ENCODE measurements around the gene BBLN.
"Not testable (repeated sequence)": the region's sequence is repeated elsewhere in the genome, so short reads cannot be mapped to it uniquely, and the experiment has no call there.

Gene BBLN, protein sequence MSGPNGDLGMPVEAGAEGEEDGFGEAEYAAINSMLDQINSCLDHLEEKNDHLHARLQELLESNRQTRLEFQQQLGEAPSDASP

DNA sequence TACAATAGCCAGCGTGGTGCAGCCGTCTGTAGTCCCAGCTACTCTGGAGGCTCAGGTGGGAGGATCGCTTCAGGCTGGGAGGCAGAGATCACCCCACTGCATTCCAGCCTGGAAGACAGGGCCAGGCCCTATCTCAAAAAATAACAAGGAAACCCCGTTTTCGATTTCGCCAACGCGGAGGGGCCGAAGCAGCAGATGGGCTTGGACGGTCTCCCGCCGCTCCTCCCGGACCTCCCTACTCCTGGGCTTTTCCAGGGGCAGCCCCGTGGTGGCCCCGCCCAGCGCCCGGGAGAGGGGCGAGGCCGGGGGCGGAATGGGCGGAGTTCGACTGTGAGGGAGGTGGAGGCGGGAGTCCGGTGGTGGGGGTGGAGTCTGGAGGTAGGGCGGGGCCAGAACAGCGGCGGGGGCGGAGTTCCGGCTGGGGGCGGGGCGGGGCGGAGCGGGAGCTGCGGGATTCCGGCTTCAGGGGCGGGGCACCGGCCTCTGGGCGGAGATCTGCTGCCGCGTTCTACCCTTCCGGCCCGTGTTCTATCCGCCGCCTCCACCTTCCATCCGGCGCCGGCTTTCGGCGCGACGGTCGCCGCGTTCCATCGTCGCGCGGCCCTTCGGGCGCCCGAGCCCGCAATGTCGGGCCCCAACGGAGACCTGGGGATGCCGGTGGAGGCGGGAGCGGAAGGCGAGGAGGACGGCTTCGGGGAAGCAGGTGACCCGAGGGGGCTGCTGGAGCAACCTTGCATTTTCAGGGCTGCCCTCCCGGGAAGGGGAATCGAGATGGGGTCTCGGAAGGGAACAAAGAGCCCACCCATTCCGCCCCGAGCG lies at the start of gene BBLN:
BBLN (plus strand) TSS at position 482 of the 819 bp plus-strand sequence; CDS start at position 625, 143 bp downstream.
- peak; percentile 95 for DNase-seq

DNA sequence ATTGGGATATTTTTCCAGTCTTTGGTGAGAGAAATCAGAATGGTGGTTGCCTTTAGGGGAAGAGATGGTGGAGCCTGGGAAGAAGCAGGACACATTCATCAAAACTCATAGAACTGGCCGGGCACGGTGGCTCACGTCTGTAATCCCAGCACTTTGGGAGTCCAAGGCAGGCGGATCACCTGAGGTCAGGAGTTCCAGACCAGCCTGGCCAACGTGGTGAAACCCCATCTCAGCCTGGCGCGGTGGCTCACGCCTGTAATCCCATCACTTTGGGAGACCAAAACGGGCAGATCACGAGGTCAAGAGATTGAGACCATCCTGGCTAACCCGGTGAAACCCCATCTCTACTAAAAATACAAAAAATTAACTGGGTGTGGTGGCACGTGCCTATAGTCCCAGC lies 48.3 kb upstream of the BBLN start:
- not testable (repeated sequence) for DNase-seq

DNA sequence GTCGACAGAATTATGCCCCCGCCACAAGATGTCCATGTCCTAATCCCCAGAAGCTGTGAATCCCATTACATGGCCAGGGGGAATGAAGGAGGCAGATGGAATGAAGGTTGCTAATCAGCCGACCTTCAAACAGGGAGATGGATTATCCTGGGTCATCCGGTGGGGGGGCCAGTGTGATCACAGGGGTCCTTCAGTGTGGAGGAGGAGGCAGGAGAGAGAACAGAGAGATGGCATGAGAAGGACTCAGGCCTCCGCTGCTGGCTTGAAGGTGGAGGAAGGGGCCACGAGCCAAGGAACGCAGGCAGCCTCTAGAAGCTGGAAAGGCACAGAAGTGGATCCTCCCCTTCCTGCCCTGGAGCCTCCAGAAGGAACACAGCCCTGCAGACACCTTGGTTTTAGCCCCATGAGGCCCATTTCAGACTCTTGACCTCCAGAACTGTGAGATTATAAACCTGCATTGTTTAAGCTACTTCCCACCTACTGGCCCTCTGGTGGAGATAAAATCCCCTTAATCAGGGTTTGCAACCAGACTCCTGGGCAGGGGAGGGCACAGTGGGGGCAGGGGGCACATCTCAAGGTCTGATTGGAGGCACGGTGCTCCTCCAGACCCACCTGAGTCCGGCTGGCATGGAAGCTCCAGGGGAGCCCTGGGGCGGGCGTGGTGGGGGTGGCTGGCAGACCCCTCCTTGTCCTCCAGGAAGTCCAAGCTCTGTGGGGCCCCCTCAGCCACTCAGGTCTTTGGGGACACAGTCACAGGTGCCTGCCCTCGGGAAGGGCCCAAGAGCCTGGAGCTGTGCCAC lies 46.3 kb upstream of the BBLN start:
- no peak for DNase-seq

DNA sequence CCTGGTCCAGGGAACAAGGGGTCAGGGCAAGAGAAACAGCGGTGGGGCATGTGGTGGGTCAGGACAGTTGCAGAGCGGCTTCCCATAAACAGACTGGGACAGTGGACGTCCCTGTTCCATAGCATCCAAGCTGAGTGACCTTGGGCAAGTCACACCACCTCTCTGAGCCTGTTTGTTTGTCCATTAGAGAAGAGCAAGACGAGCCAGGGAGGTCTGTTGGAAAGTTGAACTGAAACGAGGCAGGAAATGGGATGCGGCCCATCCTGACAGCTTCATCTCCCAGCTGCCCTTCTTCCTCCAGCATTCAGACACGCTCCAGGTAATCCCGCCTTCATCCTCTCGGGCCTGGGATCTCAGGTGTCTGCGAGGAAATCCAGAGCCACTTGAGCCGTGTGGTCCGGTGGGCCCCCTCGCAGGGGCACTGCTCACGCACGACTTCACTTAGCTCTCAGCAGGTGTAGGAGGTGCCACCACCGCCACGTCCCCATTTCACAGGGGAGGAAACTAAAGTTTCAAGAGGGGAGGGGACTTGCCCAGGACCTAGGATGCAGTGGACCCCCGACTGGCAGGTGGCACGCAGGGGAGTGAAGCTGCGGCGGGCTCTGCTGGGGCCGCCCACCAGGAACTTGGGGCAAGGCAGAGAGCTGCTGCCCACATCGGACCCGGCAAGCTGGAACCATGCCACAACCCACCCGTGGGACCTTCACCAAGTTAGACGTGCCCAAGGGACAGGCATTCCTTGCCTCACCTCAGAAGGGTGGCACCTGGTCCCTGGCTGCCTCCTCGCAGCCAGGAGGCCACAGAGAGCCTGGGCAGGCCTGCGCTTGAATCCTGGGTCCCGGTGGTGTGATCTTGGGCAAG lies 45.5 kb upstream of the BBLN start:
- DNase-seq = no peak

DNA sequence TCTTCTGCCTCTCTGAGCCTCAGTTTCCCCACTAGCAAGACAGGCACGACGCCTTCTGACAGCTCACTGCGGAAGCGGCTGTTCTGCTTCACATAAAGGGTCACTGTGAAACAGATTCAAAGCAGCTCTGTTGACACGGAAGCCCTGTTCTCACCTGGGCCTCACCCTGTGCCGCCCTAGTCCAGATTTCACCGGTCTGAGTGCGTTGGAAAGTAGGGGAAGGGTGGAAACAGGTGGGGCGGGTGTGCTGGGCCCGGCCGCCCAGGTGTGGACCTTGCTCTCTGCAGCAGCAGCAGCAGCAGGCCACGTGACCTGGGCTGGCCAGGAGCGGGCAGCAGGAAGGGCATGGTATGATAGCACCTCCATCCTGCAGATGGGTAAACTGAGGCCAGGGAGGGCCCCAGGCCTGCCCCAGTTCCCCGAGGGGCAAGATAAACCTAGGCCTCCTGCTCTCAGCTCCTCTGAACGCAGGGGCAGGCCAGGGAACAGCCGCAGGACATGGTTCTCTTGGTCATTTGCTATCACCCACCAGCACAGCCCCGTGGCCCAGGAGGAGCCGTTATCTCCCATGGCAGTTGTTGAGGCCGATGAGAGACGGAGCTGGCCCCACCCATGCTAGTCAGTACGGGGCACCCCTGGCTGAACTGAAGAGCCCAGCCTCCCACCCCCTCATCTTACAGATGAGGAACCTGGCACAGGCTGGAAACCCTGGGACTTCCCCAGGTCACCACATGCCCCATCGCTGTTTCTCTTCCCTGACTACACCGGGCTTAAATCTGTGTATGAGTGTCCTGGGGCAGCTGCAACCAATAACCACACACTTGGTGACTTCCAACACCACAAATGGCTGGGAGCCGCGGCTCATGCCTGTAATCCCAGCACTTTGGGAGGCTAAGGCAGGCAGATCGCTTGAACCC lies 44.6 kb upstream of the BBLN start:
- DNase-seq = peak; percentile 99

DNA sequence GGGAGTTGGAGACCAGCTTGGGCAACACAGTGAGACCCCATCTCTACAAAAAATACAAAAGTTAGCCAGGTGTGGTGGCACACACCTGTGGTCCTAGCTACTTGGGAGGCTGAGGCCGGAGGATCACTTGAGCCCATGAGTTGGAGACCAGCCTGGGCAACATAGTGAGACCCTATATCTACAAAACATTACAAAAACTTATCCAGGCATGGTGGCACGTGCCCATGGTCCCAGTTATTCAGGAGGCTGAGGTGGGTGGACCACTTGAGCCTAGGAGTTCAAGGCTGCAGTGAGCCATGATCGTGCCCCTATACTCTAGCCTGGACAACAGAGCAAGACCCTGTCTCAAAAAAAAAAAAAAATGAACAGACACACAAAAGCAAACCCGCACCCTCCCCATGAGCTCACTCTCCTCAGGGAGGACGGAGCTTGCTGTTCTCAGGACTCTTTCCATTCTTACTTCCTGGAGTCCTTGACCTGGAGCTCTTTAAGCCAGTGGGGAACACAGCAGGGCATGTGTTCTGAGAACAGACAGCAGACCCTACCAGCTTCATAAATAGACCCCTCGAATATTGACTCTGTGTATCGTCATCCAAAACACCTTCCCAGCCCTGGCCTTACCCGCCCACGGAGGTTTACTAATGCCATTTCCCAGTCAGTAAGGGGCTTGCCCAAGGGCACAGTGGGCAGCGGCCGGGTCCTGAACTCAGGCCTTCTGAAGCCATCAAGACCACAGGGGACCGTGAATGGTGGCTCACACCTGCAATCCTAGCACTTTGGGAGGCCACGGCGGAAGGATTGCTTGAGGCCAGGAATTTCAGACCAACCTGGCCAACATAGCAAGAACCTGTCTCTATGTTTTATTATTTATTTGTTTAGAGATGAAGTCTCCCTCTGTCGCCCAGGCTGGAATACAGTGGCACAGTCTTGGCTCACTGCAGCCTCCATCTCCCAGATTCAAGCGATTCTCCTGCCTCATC lies 43.7 kb upstream of the BBLN start:
- DNase-seq = no peak

DNA sequence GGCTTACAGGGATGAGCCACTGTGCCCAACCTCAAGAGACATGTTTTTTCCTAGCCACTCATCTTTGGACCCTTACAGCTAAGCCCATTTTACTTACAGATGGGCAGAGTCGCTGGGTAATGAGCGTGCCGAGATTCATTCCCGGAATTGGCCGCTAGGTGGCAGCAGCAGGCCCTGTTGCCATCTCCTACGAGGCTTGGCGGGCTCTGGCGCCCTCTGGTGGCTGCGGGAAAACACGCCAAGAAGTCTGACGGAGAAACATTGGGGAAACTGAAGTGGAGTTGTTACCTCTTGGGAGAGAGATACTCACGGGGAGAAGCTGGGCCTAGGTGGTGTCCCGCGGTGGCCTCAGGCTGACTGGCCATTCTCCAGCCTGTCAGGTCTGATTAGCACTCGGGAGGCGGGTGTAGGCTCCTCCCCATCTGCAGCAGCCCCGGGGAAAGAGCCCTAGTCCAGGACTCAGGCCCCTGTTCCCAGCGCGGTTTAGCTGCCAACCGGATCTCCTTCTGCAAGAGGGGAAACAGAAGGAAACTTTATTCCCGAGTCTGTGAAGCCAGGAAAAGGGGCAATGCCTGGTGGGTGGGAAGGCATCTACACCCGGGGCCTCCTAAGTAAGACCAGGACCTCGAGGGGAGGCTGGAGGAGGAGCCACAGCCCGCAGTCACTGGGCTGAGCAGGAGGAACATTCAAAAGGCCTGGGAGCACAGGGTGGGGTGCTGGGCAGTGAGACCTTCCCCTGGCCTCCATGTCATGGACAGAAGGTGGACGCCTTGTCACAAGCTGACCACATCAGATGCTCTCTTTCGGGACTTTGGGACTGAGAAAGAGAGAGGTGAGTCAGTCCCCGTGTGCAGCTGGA lies 42.2 kb upstream of the BBLN start:
- peak; percentile 92 for DNase-seq

DNA sequence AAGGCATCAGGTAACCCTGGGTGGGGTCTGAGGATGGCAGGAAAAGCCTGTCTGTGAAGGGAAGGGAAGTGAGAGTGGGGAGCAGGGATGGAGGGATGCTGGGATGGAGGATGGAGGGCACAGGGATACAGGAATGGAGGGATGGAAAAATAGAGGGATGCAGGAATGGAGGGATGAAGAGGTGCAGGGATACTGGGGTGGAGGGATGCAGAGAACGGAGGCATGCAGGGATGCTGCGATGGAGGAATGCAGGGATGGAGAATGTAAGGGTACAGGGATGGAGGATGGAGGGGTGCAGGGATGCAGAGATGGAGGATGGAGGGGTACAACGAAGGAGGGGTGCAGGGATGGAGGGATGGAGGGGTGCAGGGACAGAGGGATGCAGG lies 41.6 kb upstream of the BBLN start:
- DNase-seq = no peak

DNA sequence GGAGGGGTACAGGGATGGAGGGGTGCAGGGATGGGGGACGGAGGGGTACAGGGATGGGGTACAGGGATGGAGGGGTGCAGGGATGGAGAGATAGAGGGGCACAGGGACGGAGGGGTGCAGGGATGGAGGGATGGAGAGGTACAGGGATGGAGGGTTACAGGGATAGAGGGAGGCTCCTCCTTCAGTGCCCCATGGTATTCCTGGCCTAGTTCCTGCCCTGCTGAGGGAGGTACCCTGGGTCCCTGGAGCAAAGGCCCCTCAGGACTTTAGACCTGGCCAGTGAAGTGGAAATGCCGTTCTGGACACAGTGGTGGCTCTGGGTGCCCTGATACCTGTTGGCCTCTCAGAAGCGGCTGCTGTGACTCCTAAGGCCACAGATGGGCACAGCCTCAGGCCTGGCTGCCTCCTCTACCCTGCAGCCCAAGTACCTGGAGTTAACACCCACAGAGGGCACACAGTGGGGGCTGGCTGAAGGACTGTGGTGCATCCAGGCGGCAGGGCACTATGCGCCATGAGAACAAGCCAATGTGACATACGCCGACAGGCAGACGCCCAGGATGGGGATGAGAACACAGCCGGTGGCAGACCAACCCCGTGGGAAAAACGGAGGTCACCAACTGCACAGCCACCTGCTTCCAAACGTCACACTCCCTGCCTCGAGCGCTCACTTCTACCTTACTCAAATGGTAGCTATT lies 40.9 kb upstream of the BBLN start:
- DNase-seq = no peak

DNA sequence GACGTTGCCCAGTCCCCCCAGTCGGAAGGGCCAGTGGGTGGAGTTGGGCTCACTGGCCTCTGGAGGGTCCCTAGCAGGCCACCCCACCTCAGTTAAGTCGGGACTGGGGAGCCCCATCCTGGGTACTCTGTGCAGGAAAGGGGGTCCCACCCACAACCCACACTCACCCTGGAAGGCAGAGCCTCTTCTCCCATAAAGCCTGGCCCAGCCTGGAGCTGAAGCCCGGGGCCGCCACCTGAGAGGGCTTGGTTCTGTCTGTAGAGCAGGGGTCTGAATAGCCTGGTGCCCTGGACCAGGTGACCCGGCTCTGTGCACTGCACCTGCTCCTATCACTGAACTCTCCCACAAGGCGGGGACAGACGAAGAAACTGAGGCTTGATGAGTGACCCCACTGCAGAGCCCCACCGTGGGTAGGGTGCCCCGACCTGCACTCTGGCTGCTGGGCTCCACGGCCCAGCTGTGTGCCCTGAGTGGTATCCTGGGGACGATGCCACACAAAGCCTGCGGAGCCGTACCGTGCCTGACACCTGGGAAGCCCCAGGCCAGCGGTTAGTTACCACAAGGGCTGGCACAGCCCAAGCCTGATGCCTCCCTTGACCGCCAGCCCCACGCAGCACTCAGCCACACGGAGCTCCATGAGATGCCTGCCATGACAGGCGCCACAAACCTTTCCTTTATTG lies 39.9 kb upstream of the BBLN start:
- no peak for DNase-seq

DNA sequence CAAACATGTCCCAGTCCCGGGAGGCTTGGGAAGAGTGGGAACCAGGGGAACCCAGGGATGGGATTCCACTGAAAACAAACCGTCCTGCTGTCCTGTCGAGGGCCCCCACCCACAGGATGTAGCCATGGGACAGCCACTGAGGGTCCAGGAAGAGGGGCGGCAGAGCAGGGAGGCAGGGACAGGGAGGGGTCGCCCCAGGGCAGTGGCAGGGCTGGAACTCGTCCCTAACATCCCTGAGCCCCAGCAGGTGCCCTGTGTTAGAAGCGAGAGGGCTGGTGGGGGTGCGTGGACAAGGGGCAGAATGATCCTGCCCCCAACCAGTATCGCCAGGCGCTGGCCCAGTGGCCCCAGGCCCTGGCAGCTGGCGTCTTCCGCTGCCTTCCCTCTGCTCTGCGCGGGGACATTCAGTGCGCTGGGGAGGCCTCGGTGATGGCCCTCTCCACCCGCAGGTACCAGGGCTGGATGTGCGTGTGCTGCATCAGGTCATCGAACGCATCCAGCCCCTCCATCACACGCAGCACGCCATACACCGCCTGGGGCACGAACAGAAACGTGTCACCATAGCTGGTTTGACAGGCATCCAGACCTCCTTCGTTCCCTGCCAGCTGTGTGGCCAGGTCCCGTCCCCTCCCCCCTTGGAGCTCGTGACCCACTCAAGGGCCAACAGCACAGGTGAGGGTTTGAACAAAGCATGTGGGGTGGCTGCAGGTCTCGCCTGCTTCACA lies 39.2 kb upstream of the BBLN start:
- DNase-seq = no peak

DNA sequence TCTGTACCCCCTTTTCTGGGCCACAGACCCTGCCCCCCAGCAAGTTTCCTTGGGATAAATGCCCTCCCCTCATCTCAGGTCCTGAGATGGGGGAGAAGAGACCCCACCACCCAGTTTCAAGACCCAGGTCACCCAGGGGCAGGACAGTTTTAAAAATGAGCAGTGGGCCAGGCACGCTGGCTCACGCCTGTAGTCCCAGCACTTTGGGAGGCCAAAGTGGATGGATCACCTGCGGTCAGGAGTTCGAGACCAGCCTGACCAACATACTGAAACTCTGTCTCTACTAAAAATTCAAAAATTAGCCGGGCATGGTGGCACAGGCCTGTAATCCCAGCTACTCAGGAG lies 38.6 kb upstream of the BBLN start:
- no peak for DNase-seq

DNA sequence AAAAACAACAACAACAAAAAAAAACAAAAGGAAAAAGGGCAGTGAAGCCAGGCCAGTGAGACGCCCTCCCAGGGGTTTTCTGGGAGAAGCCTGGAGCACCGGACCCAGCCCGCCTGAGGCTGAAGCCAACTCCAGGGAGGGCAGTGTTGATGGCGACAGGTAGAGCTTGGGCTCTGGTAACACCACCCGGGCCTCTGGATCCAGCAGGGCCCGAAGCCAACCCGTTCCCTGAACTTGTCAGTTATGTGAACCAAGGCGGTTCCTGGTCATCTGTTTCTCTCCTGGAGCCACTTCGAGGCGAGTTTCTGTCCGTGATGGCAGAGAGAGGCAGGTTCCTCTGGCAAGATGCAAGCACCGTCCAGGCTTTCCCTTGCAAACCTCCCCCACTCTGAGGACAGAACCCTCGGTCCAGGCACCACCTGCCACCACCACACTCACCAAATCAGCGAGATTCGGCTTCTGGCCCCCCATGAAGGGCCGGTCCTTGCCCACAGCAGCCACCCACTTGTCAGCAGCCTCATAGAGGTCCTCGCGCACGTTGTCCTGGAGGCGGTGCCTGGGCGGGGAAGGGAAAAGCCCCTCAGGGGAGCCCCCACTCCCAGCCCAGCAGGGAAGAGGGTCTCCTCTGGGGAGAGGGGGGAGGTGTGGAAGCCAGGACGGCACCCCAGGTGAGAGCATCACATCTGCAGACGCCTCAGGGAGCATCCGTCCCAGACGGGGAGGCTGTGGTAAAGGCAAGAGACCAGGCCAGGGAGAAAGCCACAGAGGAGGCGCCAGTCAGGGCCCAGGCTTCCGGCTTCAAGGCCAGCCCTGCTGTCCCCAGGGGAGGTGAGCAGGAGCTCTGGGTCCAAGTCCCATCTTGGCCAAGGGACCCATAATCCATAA lies 37.9 kb upstream of the BBLN start:
- DNase-seq = no peak

DNA sequence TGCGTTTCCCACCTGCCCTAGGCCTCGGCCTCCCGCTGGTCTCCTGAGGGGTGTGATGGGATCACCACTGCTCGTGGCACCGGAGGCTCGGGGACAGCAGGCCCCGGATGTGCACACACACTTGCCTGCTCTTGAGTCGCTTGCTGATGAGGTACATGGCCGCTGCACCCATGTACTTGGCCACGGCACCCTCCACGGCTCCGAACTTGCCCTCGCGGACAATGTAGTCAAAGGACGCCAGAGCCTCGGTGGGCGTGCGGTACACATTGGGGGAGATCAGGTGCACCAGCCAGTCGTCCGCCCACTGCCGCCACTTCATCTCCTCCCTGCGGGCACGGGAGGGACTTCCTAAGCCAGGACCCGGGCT lies 37.3 kb upstream of the BBLN start:
- DNase-seq = no peak

DNA sequence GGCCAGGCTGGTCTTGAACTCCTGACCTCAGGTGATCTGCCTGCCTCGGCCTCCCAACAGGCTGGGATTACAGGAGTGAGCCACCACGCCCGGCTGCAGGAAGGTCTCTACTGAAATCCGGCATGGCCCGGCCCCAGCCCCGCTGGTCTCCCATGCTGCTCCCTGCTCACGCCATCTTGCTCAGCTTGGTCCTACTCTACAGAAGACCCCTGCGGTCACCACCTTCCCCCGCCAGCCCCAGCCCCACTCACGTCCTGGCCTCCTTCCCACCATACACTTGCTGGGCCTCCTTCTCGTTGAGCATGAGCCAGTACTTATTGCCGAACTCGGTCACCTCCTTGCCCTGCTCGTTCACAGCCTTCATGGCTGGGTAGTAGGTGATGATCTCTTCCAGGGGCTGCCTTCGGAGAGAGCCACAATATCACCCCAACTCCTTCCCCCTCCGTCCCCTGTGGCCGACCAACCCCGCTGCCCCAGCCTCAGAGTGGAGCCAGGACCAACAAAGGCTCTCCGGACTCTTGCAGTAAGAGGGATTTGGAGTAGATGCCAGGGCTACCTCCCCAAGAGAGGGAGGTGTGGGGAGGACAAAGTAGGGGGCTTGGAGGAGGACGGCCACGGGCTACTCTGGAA lies 36.5 kb upstream of the BBLN start:
- no peak for DNase-seq

DNA sequence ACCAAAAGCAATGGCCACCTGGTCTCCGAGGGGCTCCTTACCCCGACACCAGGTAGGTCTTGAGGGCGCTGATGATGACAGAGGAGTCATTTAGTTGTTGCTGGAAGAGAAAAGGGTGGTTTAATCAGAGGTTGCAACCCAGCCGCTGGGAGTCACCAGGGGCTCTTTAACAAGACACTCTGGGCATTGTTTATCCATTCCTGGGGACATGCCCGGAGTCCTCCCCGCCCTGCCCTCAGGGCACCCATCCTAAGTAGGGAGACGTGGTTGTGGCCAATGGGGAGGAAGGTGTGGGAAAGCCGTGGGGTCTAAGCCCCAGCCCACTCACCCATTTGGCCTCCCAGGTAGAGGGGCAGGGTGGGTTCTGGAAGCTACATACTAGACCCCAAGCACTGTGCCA lies 35.6 kb upstream of the BBLN start:
- no peak for DNase-seq

Measured in hematopoietic multipotent progenitor cell treated with erythropoietin and hydrocortisone succinate and interleukin-3 and kit ligand, for 6 days (in vitro differentiated cells).